Activated naive CD4-positive, alpha-beta T cell treated with anti-CD3 and anti-CD28 coated beads for 36 hours (primary cell): ENCODE measurements around the gene MYBBP1A. TPM values are rescaled to one million over a fixed set of nuclear protein-coding genes. Genes with fewer than 3 reads are reported as not detected.

Experiments
- CTCF ChIA-PET: fragments of 350-600 bp; sonication (Branson Sonifier 250); formaldehyde crosslinking; loops from one replicate; lab custom pipeline; 2021; ENCODE audit warnings: antibody characterized with exemption; lab: Charles Lee
- DNase-seq: peaks from one replicate; pipeline ENCODE4 v3.0.0-alpha.2; 2020
- H3K27ac Mint-ChIP-seq: one replicate; pipeline ENCODE4 v1.8.0; 2021; ENCODE audit warnings: mild to moderate bottlenecking, mixed read lengths
- H3K27me3 Mint-ChIP-seq: one replicate; pipeline ENCODE4 v1.8.0; 2021; ENCODE audit warnings: low read depth, mixed read lengths
- H3K36me3 Mint-ChIP-seq: one replicate; pipeline ENCODE4 v1.8.0; 2021; ENCODE audit warnings: low read depth, mixed read lengths
- H3K4me1 Mint-ChIP-seq: one replicate; pipeline ENCODE4 v1.8.0; 2021; ENCODE audit warnings: low read depth, mixed read lengths
- H3K4me3 Mint-ChIP-seq: one replicate; pipeline ENCODE4 v1.8.0; 2021; ENCODE audit warnings: mild to moderate bottlenecking, moderate library complexity, mixed read lengths
- H3K9me3 Mint-ChIP-seq: one replicate; pipeline ENCODE4 v1.8.0; 2021; ENCODE audit warnings: mixed read lengths
- intact Hi-C: fragments of 100-400 bp; cut with micrococcal nuclease; formaldehyde crosslinking; loops from one replicate; pipeline ENCODE4 v1.15.1; 2023
- total RNA-seq, 2 experiments: library from RNA; stranded (reverse); gene quantifications; one replicate each; pipeline ENCODE4 v1.2.3, GENCODE V29; 2021

Gene MYBBP1A
- total RNA-seq, 2 experiments from 2014 or later = 73.7 to 80.7 TPM

DNA sequence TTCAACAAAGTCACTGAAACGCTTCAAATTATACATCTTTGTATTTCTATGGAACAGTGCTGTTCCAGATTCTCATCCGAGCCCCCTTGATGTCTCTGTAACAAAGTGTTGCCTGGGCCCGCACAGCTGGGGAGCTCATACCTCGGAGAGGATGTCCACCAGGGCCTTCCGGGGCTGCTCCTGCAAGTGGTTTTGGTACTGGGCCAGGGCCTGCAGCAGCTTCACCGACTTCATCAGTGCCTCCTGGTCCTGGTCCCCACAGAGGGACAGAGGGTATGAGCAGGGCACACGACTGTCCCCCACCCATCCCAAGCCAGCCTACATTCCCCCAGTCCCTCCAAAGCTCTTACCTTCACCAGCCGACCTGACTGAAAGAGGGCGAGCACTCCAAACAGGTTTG, 1.5 kb downstream of the MYBBP1A start:
- intact Hi-C loops = no loop called here
- H3K27me3 Mint-ChIP-seq = no peaks in the 10 kb centered on the region
- no peaks in the 10 kb centered on the region for H3K9me3 Mint-ChIP-seq
- H3K27ac Mint-ChIP-seq = no peak overlapping the region
- H3K4me3 Mint-ChIP-seq = peak overlapping the region; percentile 97
- H3K36me3 Mint-ChIP-seq = peaks cover 33% of the 10 kb centered on the region
- CTCF ChIA-PET = interaction anchor here (0.8 to 6.9 kb wide), 2 partner anchors 12 to 337 kb away, joined by 3 to 45 read pairs; no protein-coding TSS in a partner anchor
- DNase-seq = no peak
- peaks cover 23% of the 10 kb centered on the region for H3K4me1 Mint-ChIP-seq

GRCh38 chr17:4551796-4552525, 3.2 kb downstream of the MYBBP1A start:
- intact Hi-C loops = no loop called here
- CTCF ChIA-PET = interaction anchor here (0.6 to 6.9 kb wide), 3 partner anchors 9 to 191 kb away, joined by 3 to 45 read pairs (median 4); no protein-coding TSS in a partner anchor
- Mint-ChIP-seq H3K4me3 (no peak overlapping the region), H3K4me1 (peaks cover 23% of the 10 kb centered on the region), H3K27ac (no peak overlapping the region), H3K36me3 (peaks cover 38% of the 10 kb centered on the region), H3K9me3 (no peaks in the 10 kb centered on the region), H3K27me3 (no peaks in the 10 kb centered on the region)
- DNase-seq = no peak

DNA sequence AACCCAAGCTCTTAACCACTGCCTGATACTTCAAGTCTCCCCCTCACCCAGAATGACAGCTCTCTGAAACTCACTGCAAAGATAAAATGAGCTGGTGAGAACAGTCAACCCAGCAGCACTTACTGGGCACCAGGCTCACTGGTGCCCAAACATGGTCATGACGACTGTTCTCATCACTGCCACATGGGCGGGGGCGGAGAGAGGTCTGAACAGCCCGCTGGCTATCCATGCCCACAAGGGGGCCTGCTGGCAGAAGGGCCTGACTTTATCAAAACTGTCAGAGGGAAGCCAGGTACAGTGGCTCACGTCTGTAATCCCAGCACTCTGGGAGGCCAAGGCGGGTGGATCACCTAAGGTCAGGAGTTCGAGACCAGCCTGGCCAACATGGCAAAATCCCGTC, 4.0 kb downstream of the MYBBP1A start:
- no peak for DNase-seq
- Mint-ChIP-seq H3K27me3 (no peaks in the 10 kb centered on the region), H3K9me3 (no peaks in the 10 kb centered on the region), H3K27ac (no peak overlapping the region), H3K4me1 (peaks cover 21% of the 10 kb centered on the region), H3K4me3 (no peak overlapping the region), H3K36me3 (peaks cover 42% of the 10 kb centered on the region)
- intact Hi-C loops = no loop called here
- CTCF ChIA-PET = interaction anchor here (1.5 to 6.9 kb wide), 2 partner anchors 10 to 15 kb away, joined by 3 to 45 read pairs; no protein-coding TSS in a partner anchor

DNA sequence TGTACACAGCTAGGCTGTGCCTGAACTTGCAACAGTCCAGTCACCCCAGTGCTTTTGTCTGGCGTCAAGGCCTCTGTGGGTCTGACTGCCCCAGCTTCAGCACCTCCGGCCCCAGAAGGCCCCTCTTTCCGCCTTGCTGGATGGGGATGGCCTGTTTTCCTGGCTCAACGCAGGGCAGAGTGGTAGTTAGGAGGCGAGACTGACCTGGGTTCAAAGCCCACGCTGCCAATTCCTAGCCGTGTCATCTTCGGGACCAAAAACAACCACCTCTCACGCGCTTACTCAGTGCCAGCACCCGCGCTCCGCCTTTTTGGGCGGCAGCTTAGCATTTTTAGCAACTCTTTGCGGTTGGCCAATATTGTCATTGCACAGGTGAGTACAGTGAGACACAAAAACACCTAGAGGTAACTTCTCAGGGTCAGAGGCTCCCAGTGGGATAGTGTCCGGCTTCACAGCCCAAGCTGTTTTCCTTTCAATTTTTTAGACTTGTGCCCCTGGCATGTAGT, 4.6 kb downstream of the MYBBP1A start:
- Mint-ChIP-seq H3K36me3 (peaks cover 42% of the 10 kb centered on the region), H3K27me3 (no peaks in the 10 kb centered on the region), H3K4me1 (peaks cover 15% of the 10 kb centered on the region), H3K9me3 (no peaks in the 10 kb centered on the region), H3K4me3 (no peak overlapping the region), H3K27ac (no peak overlapping the region)
- CTCF ChIA-PET = interaction anchor here (1.5 to 6.9 kb wide), 2 partner anchors 10 to 15 kb away, joined by 3 to 45 read pairs; no protein-coding TSS in a partner anchor
- intact Hi-C loops = no loop called here
- DNase-seq = no peak

- CTCF ChIA-PET = interaction anchor here (0.9 to 2.1 kb wide), 3 partner anchors 9 to 17 kb away, joined by 3 to 8 read pairs (median 3); no protein-coding TSS in a partner anchor
- no peak for DNase-seq
- peaks cover 41% of the 10 kb centered on the region for H3K36me3 Mint-ChIP-seq
- H3K9me3 Mint-ChIP-seq = no peaks in the 10 kb centered on the region
- intact Hi-C loops = no loop called here
- H3K27ac Mint-ChIP-seq = no peak overlapping the region
- no peak overlapping the region for H3K4me3 Mint-ChIP-seq
- H3K27me3 Mint-ChIP-seq = no peaks in the 10 kb centered on the region
- H3K4me1 Mint-ChIP-seq = peaks cover 14% of the 10 kb centered on the region
Measured at GRCh38 chr17:4549781-4550533, 5.2 kb downstream of the MYBBP1A start.

DNA sequence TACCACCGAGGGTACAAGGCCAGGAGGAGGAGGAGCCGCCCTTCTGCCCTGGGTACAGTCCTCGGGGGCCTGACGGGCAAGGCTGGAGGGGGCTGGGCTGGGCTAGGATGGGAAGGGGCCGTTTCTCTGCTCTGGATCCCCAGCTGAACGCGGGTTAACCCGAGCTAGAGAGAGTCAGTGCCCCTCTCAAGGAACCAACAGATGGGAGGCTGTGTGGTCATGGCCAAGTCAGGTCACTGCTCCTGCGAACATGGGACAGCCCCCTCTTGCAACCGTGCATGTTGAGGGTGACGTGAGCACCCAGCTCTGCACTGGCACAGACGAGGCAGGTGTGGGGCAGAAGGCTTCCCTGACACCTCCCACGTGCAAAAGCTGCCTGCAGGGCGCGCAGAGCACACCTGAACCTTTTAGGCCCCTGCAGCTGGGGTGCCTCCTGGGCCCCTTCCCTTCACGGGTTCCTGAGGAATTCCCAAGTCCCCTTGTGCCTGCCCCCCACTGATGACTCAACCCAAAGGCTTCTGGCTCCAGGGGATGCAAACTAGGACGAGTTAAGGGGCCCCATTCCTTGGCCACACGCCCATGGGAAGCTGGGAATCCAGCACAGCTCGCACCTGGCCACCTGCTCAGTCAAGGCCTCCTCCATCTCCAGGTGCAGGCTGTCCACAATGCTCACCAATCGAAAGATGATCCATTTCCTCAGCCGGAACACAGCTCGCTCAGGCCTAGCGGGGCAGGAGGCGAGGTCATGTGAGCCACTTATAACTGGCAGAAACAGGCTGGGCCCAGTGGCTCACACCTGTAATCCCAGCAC, 6.3 kb downstream of the MYBBP1A start:
- no peak for DNase-seq
- Mint-ChIP-seq H3K27me3 (no peaks in the 10 kb centered on the region), H3K9me3 (no peaks in the 10 kb centered on the region), H3K4me1 (peaks cover 7% of the 10 kb centered on the region), H3K4me3 (no peak overlapping the region), H3K36me3 (peaks cover 35% of the 10 kb centered on the region), H3K27ac (no peak overlapping the region)
- CTCF ChIA-PET = interaction anchor here (0.9 to 2.1 kb wide), 2 partner anchors 16 to 18 kb away, joined by 3 to 8 read pairs; no protein-coding TSS in a partner anchor
- intact Hi-C loops = no loop called here

DNA sequence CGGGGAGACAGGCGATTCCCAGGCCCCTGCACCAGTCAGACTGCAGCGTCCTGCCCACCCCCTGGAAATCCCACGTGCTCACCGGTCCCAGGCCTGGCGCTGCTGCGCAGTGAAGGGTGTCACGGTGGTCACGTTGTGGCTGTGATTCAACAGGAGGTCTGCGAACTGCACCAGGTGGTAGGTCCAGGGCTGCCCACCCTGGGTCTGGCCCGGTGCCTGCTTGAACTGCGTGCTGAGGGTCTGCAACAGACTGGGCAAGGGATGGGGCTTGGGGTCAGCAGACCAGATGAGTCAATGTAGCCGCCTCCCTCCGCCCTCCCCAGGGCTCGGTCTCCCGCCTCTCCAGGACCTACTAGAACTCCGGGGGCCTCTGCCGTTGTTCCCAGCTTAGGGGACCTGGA, 7.1 kb downstream of the MYBBP1A start:
- Mint-ChIP-seq H3K4me1 (peaks cover 3% of the 10 kb centered on the region), H3K36me3 (peaks cover 34% of the 10 kb centered on the region), H3K9me3 (no peaks in the 10 kb centered on the region), H3K4me3 (no peak overlapping the region), H3K27ac (no peak overlapping the region), H3K27me3 (no peaks in the 10 kb centered on the region)
- intact Hi-C loops = no loop called here
- CTCF ChIA-PET = interaction anchor here (2.1 kb wide), 1 partner anchor 19 kb away, joined by 8 read pairs; no protein-coding TSS in a partner anchor
- no peak for DNase-seq

DNA sequence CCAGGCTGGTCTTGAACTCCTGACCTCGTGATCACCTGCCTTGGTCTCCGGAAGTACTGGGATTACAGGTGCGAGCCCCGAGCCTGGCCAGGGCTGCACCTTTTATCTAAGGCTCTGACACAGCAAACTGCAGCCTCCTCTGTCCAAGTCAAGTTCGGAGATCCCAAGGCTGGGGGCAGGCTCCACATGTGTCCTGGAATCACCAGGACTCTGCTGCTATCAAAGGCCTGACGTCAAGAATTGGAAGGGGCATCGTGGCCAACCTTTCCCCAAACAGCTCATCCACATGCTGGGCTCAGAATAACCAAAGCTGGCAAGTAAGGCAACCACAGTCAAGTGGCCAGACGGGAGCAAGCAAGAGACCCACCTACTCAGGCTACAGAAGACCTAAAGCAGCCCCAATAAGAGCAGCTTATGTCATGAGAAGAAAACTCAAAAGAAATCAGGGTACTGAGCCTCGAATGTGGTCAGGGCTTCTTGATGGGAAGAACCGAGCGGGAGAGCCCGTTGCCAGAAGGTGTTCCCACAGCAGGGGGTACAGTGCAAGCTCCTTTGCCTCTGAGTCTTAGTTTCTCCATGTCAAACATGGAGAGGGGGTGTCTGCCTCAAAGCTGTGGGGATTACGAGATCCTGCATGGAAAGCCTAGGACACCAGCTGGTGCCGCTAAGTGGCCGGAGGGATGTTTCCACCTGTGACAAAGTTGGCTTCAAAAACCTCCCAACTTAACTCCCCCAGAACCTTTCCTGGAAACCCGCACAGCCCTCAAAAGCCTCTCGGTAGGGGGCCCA, 7.9 kb downstream of the MYBBP1A start:
- H3K27ac Mint-ChIP-seq = no peak overlapping the region
- DNase-seq = no peak
- CTCF ChIA-PET = no interaction called here
- peaks cover 3% of the 10 kb centered on the region for H3K4me1 Mint-ChIP-seq
- H3K27me3 Mint-ChIP-seq = no peaks in the 10 kb centered on the region
- no peaks in the 10 kb centered on the region for H3K9me3 Mint-ChIP-seq
- H3K4me3 Mint-ChIP-seq = no peak overlapping the region
- intact Hi-C loops = no loop called here
- H3K36me3 Mint-ChIP-seq = peaks cover 34% of the 10 kb centered on the region

DNA sequence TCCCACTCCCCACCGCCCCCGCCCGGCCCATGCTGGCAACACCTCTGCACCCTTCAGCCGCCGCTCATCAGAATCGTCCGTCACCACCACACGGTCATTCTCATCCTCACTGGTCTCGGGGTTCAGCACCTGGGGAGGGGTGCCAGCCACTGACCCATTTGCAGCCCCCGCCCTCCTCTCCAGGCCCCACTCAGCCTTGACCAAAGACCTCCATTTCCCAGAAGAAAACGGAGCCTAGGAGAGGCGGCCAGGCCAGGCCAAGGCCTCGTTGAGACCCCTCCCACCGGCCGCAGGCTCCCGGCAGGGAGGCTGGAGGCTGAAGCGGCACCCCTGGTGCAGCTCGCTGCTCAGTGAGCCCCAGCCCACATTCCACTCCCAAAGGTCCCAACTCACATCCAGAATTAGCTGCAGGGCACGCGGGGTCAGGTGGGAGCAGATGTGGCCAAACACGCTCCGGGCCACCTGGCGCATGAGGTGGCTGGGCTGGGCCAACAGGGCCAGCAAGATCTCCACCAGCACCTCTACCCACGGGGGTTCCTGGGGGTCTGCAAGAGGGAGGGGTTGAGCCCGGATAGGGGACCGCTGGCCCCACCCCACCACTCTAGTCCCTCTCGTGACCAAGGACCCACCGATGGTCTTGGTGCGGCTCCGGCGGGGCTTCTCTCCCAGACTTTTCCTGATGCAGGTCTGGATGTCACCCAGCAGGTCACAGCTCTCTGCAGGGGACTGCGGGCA, 9.8 kb downstream of the MYBBP1A start:
- no peaks in the 10 kb centered on the region for H3K27me3 Mint-ChIP-seq
- DNase-seq = no peak
- H3K4me3 Mint-ChIP-seq = no peak overlapping the region
- CTCF ChIA-PET = no interaction called here
- no peaks in the 10 kb centered on the region for H3K4me1 Mint-ChIP-seq
- no peak overlapping the region for H3K27ac Mint-ChIP-seq
- intact Hi-C loops = no loop called here
- H3K36me3 Mint-ChIP-seq = peaks cover 21% of the 10 kb centered on the region
- H3K9me3 Mint-ChIP-seq = no peaks in the 10 kb centered on the region

DNA sequence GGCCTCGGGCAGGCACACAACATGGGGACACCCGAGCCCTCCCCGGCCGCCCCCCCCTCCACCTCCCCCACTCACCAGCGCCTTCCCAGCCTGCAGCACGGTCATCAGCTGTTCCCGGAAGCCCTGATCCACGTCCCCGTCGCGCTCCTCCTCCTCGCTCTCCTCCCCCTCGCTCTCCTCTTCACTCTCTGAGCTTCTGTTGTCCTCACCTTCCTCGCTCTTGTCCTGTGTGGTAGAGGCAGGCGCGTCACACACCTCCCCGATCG, 10.3 kb downstream of the MYBBP1A start:
- Mint-ChIP-seq H3K27me3 (no peaks in the 10 kb centered on the region), H3K9me3 (no peaks in the 10 kb centered on the region), H3K36me3 (peaks cover 19% of the 10 kb centered on the region), H3K4me3 (no peak overlapping the region), H3K4me1 (no peaks in the 10 kb centered on the region), H3K27ac (no peak overlapping the region)
- CTCF ChIA-PET = no interaction called here
- intact Hi-C loops = no loop called here
- no peak for DNase-seq
